Stimulated activated CD4-positive, alpha-beta T cell treated with anti-CD3 and anti-CD28 coated beads, Interleukin-12 subunit alpha, Interleukin-12 subunit beta, amount 100 ng/mL, for 48 hours (primary cell): ENCODE data around the gene MUSTN1.

Experiments
- DNase-seq, 3 donors: peaks; one replicate each; pipeline ENCODE4 v3.0.0-alpha.2; 2020; ENCODE audit warnings: low read depth in 2 of 3, low spot score in 1 of 3

The MUSTN1 gene

GRCh38 chr3:52834871-52835501 is at the start of gene MUSTN1:
Gene MUSTN1, minus strand, starts transcription at chr3:52835019. Its CDS starts 71 bp downstream, at chr3:52834948.
- DNase-seq: no peak

GRCh38 chr3:52882377-52882776 is 47.6 kb upstream of the MUSTN1 start:
- DNase-seq: no peak

DNA sequence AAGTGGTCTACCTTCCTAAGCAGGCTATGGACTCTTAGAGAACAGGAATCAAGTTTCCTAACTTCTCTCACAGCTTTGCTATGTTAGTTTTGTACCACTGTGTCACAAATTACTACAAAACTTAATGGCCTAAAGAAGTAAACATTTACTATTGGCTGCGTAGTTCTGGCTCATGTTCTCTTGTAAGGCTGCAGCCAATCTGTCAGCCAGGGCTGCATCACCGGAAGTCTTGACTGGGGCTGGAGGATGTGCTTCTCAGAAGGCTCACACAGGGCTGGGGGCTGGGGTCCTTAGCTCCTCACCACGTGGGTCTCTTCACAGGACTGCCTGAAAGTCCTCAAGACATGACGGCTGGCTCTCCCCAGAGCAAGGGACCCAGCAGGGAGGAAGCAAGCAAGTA is 47.1 kb upstream of the MUSTN1 start:
- DNase-seq: no peak

GRCh38 chr3:52880474-52880873 is 45.7 kb upstream of the MUSTN1 start:
- no peak for DNase-seq

DNA sequence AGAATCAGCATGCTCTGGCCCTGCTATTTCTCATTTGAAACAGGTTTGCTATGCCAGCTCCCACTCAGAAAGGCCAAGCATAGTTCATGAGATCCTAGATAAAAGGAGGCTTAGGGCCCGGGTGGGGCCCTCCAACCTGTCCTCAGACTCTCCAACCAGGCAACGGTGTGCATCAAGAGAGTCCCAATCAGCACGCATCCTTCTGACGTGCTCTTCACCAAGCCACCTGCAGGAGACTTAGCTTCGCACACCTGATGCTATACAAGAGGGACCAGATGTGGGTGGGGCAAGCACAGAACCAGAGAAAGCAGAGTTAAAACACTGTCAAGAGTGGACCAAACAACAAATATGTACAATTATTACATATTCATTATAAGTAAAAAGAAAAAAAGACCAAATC is 45.2 kb upstream of the MUSTN1 start:
- no peak for DNase-seq

DNA sequence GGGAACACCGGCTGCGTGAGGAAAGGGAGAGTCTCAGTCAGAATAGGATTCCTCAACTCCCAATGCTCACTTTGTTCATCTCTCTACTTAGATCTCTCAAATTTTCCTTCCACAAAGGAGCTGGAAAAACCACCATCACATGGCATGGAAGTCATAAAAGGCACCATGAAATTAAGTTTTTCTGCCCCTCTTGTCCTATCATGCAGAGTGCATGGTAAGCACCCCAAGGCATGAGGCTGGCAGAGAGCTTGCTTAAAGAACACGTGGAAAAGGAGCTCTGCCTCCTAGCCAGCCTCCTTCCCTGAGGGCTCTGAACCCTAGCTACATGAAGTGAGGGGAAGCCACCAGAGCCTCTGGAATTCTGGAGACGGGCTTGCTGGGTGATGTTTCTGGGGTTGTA is 44.8 kb upstream of the MUSTN1 start:
- DNase-seq: no peak

DNA sequence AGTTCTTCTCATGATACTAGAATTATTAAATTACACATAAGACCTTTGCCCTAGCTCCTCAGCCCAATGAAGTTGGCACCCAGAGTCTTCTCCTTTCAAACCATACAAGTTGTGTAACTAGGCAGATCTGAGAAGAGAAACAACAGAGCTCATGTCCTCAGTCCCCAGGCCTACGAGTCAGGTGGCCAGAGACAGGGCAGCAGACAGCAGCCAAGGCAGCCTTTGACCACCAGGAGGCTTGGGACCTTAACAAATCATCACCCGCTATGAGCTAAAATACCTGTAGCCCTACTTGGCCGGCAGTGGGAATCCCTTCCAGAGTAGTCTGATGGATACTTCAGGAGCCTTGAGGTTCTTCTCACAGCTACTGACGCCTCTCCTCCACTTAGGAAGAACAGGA is 44.3 kb upstream of the MUSTN1 start:
- DNase-seq: no peak

GRCh38 chr3:52877085-52877484 is 42.3 kb upstream of the MUSTN1 start:
- no peak for DNase-seq

- no peak for DNase-seq
Measured at GRCh38 chr3:52874864-52875587, 40.2 kb upstream of the MUSTN1 start.

DNA sequence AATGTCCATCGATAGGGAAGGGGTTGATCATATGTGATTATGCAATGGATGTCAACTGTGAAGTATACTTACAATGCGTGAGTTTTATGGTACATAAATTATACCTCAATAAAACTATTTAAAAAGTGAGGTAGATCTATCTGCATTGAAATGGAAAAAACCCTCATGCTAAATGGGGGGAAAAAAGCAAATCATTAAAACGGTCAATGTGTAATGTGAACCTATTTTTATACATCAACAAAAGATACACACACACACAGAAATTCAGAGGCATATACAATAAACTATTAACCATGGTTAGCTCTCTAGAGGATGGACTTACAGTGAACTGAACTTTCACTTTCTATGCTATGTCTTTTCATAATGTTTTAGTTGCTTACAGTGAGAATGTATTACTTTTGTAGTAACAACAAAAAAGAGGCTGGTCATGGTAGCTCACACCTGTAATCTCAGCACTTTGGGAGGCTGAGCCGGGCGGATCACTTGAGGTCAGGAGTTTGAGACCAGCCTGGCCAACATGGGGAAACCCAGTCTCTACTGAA is 39.4 kb upstream of the MUSTN1 start:
- DNase-seq: no peak

GRCh38 chr3:52873433-52874159 is 38.8 kb upstream of the MUSTN1 start:
- no peak for DNase-seq

GRCh38 chr3:52872245-52872644 is 37.4 kb upstream of the MUSTN1 start:
- no peak for DNase-seq

DNA sequence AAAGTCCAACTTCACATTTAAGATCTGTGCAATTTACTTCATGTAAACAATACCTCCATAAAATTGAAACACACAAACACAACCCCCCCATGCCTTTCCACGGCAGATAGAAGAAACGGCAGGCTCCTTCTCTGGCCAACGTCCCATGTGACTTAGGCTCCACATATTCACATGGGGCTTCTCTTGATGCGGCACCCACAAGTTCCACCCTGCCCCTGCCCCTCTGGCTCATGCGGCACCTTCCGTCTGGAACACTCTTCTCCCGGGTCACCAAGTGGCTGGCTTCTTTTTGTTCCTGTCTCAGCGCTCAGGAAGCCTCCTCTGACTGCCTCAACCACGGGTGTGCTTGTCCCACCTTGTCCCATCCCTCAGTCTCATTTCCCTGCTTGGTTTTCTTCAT is 36.9 kb upstream of the MUSTN1 start:
- DNase-seq: no peak

- DNase-seq: no peak
Measured at GRCh38 chr3:52870471-52870870, 35.7 kb upstream of the MUSTN1 start.

DNA sequence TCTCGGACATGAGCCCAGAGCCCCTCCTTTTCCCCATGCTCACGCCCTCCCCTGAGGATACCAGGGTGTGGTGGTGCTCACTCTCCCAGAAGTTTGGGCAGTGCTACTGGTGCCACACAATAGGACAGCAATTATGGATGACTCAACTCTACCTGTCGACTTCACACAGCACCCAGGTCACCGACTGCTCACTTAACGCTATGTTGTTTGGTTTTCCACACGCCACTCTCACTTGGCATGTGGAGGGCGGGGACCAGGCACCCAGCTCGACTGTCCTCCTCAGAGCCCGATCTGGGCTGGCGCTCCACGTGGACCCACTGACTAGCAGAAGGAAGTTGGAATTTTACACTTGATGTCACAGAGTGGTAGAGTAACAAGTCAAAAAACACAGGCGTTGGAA is 31.6 kb upstream of the MUSTN1 start:
- DNase-seq: no peak

- DNase-seq: no peak
Measured at GRCh38 chr3:52865994-52866393, 31.2 kb upstream of the MUSTN1 start.

- DNase-seq: no peak
Measured at GRCh38 chr3:52860424-52860768, 25.6 kb upstream of the MUSTN1 start.

DNA sequence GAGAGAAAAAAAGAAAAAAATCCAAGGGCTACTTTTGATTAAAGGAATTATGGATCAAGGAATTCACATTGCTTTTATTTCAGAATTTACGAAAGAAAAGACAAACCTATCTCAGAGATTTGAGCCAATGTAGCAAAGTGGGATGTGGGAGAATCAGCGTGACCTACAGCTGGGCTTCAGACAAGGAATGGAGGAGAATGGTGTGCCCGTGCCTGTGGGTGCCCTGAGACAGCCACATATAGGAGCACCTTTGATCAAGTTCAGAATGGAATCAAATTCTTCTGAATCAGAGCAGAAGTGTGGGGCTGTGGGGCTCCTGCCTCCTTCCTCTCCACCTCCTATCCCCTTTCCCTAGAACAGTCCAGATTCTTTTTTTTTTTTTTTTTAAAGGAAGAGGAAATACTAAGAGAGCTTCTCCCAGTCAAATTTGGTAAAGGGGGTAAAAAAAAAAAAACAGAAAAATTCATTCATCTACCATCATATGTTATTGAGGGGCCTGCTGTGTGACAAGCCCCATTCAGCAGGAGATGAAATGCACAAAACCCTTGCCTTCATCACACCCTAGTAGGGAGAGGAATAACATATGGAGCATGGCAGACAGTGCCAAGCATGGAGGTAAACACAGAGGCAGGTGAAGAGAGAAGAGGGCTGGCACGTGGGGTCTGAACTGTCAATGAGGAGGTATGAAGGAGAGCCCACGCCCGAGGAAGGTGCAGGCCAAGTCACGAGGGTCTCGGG is 25.0 kb upstream of the MUSTN1 start:
- no peak for DNase-seq

DNA sequence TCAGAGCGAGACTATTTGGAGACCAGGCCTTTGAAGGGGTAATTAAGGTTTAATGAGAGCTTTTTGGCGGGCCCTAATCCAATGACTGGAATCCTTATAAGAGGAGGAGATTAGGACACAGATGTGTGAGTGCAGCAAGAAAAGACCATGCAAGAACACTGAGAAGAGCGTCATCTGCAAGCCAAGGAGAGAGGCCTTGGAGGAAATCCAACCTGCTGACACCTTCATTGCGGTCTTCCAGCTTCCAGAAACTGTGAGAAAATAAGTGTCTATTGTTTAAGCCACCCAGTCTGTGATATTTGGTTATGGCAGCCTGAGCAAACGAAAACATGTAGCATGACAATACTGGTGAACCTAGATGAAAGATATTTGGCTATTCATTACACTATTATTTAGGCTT is 23.0 kb upstream of the MUSTN1 start:
- DNase-seq: no peak

DNA sequence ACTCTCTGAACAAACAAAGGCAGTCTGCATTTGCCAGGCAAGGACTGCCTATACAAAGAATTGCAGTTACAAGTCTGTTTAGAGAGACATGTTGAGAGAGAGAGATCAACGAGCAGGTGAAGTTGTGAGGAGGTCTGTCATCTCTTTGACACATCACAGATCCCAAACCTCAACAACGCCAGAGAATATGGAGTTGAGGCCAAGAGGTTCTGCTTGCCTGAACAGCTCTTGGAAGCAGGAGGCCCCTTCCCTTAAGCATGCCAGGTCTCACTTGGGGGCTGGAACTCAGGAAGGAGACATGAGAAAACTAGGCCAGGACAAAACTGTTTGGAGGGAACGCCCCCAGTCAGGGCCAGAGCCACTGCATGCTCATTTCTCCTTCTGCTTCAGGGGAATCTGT is 22.3 kb upstream of the MUSTN1 start:
- no peak for DNase-seq

DNA sequence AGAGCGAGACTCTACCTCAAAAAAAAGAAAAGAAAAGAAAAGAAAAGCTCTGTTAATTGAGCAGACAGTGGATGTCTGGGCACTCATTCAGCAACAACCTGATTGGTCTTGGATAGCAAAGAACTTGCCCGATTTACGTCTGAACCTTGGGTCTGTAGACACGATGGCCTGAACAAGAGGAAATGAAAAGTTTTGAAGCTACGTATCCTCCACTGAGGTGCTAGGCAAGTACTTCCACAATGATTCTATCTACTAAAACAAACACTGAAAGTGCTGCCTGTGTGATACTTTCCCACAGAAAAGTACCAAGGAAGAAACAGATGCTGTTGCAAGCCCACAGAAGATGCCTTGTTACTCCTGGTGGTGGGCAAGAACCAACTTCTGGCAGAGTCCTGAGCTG is 21.8 kb upstream of the MUSTN1 start:
- no peak for DNase-seq

GRCh38 chr3:52854013-52854412 is 19.2 kb upstream of the MUSTN1 start:
- no peak for DNase-seq
